Keratinocyte (primary cell): Measurements from ENCODE around the gene LCE2B. TPM values are rescaled to one million over a fixed set of nuclear protein-coding genes. Genes with fewer than 3 reads are reported as not detected.
A peak's percentile ranks its signal among the peaks of the same experiment; 100 is the strongest.

Experiments
- DNase-seq: peaks from one replicate; pipeline ENCODE4 v3.0.0-alpha.2; 2011; ENCODE audit warnings: low read depth, missing footprints, low spot score
- FAIRE-seq: peaks from 2 replicates; lab custom pipeline; 2011; peaks lifted over from hg19 to GRCh38; lab: Jason Lieb, UNC
- H2AFZ ChIP-seq: 2 replicates; pipeline ENCODE4 v1.6.0; 2012; ENCODE audit warnings: low read length, control low read depth, inconsistent platforms; ENCODE audit not compliant: control insufficient read depth
- H3K27ac ChIP-seq: 2 replicates; pipeline ENCODE4 v1.5.1; 2011; ENCODE audit warnings: low read length; ENCODE audit not compliant: control insufficient read depth, insufficient read depth
- H3K27me3 ChIP-seq: 3 replicates; pipeline ENCODE4 v1.6.0; 2011; ENCODE audit warnings: low read length; ENCODE audit not compliant: control insufficient read depth, insufficient read depth; ENCODE audit errors: extremely low read depth
- H3K36me3 ChIP-seq, 2 experiments: 2 replicates in 1 of 2; 3 replicates in 1 of 2; pipeline ENCODE4 v1.5.1; 2011; ENCODE audit warnings: low read length in 2 of 2, mild to moderate bottlenecking in 1 of 2; ENCODE audit not compliant: control insufficient read depth in 2 of 2, insufficient read depth in 2 of 2; ENCODE audit errors: extremely low read depth in 1 of 2
- H3K4me1 ChIP-seq: 3 replicates; pipeline ENCODE4 v1.5.1; 2011; ENCODE audit warnings: low read length; ENCODE audit not compliant: control insufficient read depth, insufficient read depth; ENCODE audit errors: extremely low read depth
- H3K4me2 ChIP-seq: 3 replicates; pipeline ENCODE4 v1.6.0; 2011; ENCODE audit warnings: low read depth, low read length; ENCODE audit not compliant: control insufficient read depth, insufficient read depth; ENCODE audit errors: extremely low read depth
- H3K4me3 ChIP-seq, 3 experiments: fragments of 200-600 bp in 1 of 3; sonication (generic) in 1 of 3; 2 replicates in 2 of 3; 3 replicates in 1 of 3; pipeline ENCODE4 v1.5.1; 2011 to 2016; ENCODE audit warnings: low read length in 3 of 3, mild to moderate bottlenecking in 3 of 3, control low read depth in 2 of 3, inconsistent platforms in 1 of 3, low read depth in 1 of 3, mixed read lengths in 1 of 3, mixed run types in 1 of 3, moderate library complexity in 1 of 3; ENCODE audit not compliant: control insufficient read depth in 2 of 3, insufficient read depth in 2 of 3; ENCODE audit errors: extremely low read depth in 1 of 3
- H3K79me2 ChIP-seq: 2 replicates; pipeline ENCODE4 v1.6.0; 2012; ENCODE audit warnings: low read length; ENCODE audit not compliant: control insufficient read depth, insufficient read depth
- H3K9ac ChIP-seq: 3 replicates; pipeline ENCODE4 v1.6.0; 2011; ENCODE audit warnings: low read length; ENCODE audit not compliant: control insufficient read depth, insufficient read depth; ENCODE audit errors: extremely low read depth
- H3K9me1 ChIP-seq: 3 replicates; pipeline ENCODE4 v1.6.0; 2011; ENCODE audit warnings: low read length; ENCODE audit not compliant: control insufficient read depth, insufficient read depth; ENCODE audit errors: extremely low read depth
- H3K9me3 ChIP-seq: 2 replicates; pipeline ENCODE4 v1.5.1; 2012; ENCODE audit warnings: low read depth, low read length; ENCODE audit not compliant: control insufficient read depth
- H4K20me1 ChIP-seq: 3 replicates; pipeline ENCODE4 v1.6.0; 2011; ENCODE audit warnings: low read length; ENCODE audit not compliant: control insufficient read depth, insufficient read depth; ENCODE audit errors: extremely low read depth
- EZH2 ChIP-seq: IDR thresholded peaks from one replicate; pipeline ENCODE4 v1.6.1; 2012; ENCODE audit warnings: inconsistent platforms, mild to moderate bottlenecking, low read length, moderate library complexity
- dilution Hi-C: fragments of 300-500 bp; cut with MboI; formaldehyde crosslinking; loops from one replicate; pipeline ENCODE4 v1.7.0; 2020; ENCODE audit warnings: low sequenced_read_pairs; ENCODE audit not compliant: extremely low pct_ligation_motif_present
- polyA plus RNA-seq, 5 experiments: library from polyadenylated mRNA; depleted of rRNA in 3 of 5; stranded (reverse) in 3 of 5; stranded (forward) in 1 of 5; unstranded in 1 of 5; fragments of >200 nt; gene quantifications; 1 replicate in 1 of 5; 2 replicates in 3 of 5; 3 replicates in 1 of 5; pipeline versions ENCODE4 v1.2.1 to v1.2.3, GENCODE V29; 2011 to 2012; ENCODE audit warnings: missing spikeins in 2 of 5, low read depth in 1 of 5, low replicate concordance in 1 of 5
- TF ChIP-seq, protein P1 (sequence below), 3 experiments: IDR thresholded peaks in 1 of 3; conservative IDR thresholded peaks in 1 of 3; optimal IDR thresholded peaks in 1 of 3; 2 replicates in 2 of 3; 3 replicates in 1 of 3; pipeline versions ENCODE3 to v1.5.1; 2011; ENCODE audit warnings: low read length in 3 of 3, mild to moderate bottlenecking in 3 of 3, moderate library complexity in 2 of 3, control low read depth in 1 of 3, inconsistent platforms in 1 of 3; ENCODE audit not compliant: insufficient read depth in 2 of 3; ENCODE audit errors: extremely low read depth in 1 of 3

The LCE2B gene
- polyA plus RNA-seq, 1 donor (not counting 4 experiments of a cell fraction or from before 2014, with no cell fraction given), result 0.49 TPM

DNA sequence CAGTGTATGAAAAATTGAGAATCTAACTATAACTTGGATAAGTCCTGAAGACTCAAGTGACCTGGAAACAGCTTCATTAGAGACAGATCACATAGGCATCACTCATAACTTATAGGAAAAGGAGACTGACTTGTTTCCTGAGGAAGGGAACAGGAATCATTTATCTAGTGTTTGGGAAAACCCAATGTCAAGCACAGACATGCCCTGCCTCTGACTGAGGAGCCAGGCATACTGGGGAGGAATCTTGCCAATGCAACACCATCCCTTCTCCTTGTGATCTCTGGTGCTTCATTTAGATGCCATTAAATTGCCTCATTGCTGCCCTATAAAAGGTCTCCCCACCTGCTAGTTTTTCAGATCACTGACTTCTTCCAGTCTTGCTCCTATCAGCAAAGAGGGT, 32.3 kb downstream of the LCE2B start:
- H3K9me1 ChIP-seq, result no peaks in the 10 kb centered on the region
- H3K4me2 ChIP-seq, result peak overlapping the region; percentile 15
- peak; percentile 76 for DNase-seq
- no peaks in the 10 kb centered on the region for H3K27me3 ChIP-seq
- H3K4me1 ChIP-seq, result peaks cover 15% of the 10 kb centered on the region
- no peaks in the 10 kb centered on the region for H3K36me3 ChIP-seq
- H3K9me3 ChIP-seq, result peaks cover 2% of the 10 kb centered on the region
- no peak overlapping the region for H3K27ac ChIP-seq
- H3K4me3 ChIP-seq, result no peak overlapping the region
- peak; percentile 99 for FAIRE-seq
- H4K20me1 ChIP-seq, result no peaks in the 10 kb centered on the region
- H3K9ac ChIP-seq, result no peak overlapping the region
- TF ChIP-seq, protein P1, sequence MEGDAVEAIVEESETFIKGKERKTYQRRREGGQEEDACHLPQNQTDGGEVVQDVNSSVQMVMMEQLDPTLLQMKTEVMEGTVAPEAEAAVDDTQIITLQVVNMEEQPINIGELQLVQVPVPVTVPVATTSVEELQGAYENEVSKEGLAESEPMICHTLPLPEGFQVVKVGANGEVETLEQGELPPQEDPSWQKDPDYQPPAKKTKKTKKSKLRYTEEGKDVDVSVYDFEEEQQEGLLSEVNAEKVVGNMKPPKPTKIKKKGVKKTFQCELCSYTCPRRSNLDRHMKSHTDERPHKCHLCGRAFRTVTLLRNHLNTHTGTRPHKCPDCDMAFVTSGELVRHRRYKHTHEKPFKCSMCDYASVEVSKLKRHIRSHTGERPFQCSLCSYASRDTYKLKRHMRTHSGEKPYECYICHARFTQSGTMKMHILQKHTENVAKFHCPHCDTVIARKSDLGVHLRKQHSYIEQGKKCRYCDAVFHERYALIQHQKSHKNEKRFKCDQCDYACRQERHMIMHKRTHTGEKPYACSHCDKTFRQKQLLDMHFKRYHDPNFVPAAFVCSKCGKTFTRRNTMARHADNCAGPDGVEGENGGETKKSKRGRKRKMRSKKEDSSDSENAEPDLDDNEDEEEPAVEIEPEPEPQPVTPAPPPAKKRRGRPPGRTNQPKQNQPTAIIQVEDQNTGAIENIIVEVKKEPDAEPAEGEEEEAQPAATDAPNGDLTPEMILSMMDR (optimal IDR thresholded peaks at IDR 0.05 in 1 of 3, IDR thresholded peaks at IDR 0.05 in 1 of 3, conservative IDR thresholded peaks at IDR 0.05 in 1 of 3; ENCODE audit: extremely low read depth in 1 of 3, insufficient read depth in 2 of 3, low read length in 3 of 3), result no peak
- TF ChIP-seq EZH2, result no peak
- dilution Hi-C loops, result no loop called here
- no peaks in the 10 kb centered on the region for H3K79me2 ChIP-seq
- no peak overlapping the region for H2AFZ ChIP-seq

DNA sequence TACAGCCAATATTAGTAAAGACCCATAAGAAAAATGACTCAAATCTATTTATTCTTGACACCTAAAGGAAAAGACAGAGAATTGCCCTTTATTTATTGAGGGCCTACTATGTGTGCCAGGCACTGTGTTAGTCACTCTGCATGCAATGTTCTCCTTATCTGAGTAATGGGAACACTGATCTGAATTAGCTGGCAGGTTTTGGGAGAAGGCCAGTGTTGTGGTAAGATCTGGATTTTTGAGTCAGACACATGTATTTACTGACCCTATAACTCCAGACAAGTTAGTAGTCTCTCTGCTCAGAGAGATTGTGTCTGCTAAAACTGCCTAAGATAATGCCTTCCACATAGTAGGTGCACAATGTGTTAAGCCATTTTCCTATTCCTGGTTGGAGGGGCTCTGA, 39.3 kb downstream of the LCE2B start:
- H3K79me2 ChIP-seq, result no peaks in the 10 kb centered on the region
- no peak overlapping the region for H3K4me3 ChIP-seq
- no peaks in the 10 kb centered on the region for H3K4me1 ChIP-seq
- no peak overlapping the region for H3K27ac ChIP-seq
- FAIRE-seq (no peak), DNase-seq (no peak)
- no peak overlapping the region for H3K4me2 ChIP-seq
- no peaks in the 10 kb centered on the region for H3K9me3 ChIP-seq
- dilution Hi-C loops, result no loop called here
- TF ChIP-seq, protein P1 (optimal IDR thresholded peaks at IDR 0.05 in 1 of 3, IDR thresholded peaks at IDR 0.05 in 1 of 3, conservative IDR thresholded peaks at IDR 0.05 in 1 of 3; ENCODE audit: extremely low read depth in 1 of 3, insufficient read depth in 2 of 3, low read length in 3 of 3), result no peak
- TF ChIP-seq EZH2, result no peak
- H3K36me3 ChIP-seq, result no peaks in the 10 kb centered on the region
- no peaks in the 10 kb centered on the region for H3K9me1 ChIP-seq
- no peaks in the 10 kb centered on the region for H3K27me3 ChIP-seq
- no peaks in the 10 kb centered on the region for H4K20me1 ChIP-seq
- H3K9ac ChIP-seq, result no peak overlapping the region
- H2AFZ ChIP-seq, result no peak overlapping the region
